Measurements from ENCODE around the gene SCFD2. TPM values are rescaled to one million over a fixed set of nuclear protein-coding genes. Genes with fewer than 3 reads are reported as not detected.

SCFD2 gene
- total RNA-seq, 1 experiment from 2014 or later, result 12.4 TPM

DNA sequence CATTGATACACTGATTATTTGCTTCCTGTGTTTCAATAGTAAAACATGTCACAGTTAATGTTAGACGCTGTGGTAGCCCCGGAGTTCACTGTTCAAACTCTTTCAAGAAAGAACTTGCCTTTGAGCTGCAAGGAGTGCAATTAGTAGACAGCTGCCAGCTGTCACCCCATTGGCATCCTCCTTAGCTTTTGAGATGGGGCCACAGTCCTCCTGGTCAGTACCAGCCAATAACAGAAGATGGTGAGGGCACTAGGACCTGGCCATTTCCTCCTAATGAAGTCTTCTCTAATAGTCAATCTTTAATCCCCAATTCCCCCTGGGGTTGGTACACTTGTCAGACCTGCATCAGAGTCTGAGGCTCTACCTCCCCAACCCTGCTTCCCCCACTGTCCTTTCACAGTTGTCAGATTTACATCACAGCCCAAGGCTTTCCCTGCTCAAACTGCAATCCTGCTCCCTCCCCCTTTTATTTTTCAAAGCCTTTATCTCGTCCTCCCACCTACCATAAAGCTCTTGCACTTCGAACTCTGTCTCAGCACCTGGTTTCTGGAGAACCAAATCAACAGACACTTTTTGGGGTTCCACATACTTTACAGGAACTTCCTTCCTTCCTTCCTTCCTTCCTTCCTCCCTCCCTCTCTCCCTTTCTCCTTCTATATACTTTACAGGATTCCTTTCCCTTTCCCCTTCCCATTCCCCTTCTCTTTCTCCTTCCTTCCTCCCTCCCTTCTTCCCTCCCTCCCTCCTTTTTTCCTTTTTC lies 321.8 kb downstream of the SCFD2 start:
- Mint-ChIP-seq H3K4me3 (peak overlapping the region; percentile 19; the same call in 1 of the 2 replicates), H3K27me3 (ENCODE audit: low read depth) (no peaks in the 10 kb centered on the region)

DNA sequence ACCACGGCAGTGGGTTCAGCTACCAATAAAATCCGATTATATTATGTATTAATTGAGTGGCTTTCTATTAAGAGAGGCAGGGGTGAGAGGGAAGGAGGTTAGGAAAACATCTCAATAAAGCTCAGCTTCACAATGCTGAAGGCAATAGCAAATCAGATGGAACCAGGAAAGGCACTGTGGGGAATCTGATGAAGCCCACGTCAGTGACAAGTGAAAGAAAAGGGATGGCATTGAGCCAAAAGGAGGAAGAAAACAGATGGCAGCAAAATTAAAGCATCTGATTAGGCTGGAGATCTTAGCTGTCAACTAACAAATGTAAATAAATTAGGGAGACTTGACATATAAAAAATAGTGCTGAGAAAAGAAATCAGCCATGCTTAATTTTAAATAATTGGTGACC lies 322.8 kb downstream of the SCFD2 start:
- POLR2A ChIA-PET, result no interaction called here
- H3K36me3 Mint-ChIP-seq, result no peaks in the 10 kb centered on the region
- no peaks in the 10 kb centered on the region for H3K27me3 Mint-ChIP-seq (ENCODE audit: low read depth)
- CTCF ChIA-PET, result interaction anchor here (1.7 kb wide), 1 partner anchor 1191 kb away, joined by 4 read pairs; no protein-coding TSS in a partner anchor
- H3K4me1 Mint-ChIP-seq, result peaks cover 9% of the 10 kb centered on the region
- DNase-seq (ENCODE audit: low spot score), result no peak
- H3K27ac Mint-ChIP-seq, result no peak overlapping the region
- no peaks in the 10 kb centered on the region for H3K9me3 Mint-ChIP-seq
- TF ChIP-seq NR2C2 (CRISPR knock-in tag; IDR thresholded peaks at IDR 0.05) (no peak), JAZF1 (CRISPR knock-in tag; IDR thresholded peaks at IDR 0.05) (no peak), GABPB1 (CRISPR knock-in tag; IDR thresholded peaks at IDR 0.05) (no peak), TCF7 (CRISPR knock-in tag; IDR thresholded peaks at IDR 0.05; ENCODE audit: low read depth) (no peak), NR1H2 (CRISPR knock-in tag; IDR thresholded peaks at IDR 0.05) (no peak)
- TF ChIP-seq, protein P1, sequence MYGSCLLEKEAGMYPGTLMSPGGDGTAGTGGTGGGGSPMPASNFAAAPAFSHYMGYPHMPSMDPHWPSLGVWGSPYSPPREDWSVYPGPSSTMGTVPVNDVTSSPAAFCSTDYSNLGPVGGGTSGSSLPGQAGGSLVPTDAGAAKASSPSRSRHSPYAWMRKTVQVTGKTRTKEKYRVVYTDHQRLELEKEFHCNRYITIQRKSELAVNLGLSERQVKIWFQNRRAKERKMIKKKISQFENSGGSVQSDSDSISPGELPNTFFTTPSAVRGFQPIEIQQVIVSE (CRISPR knock-in tag; IDR thresholded peaks at IDR 0.05; ENCODE audit: borderline replicate concordance), result no peak
- H3K4me3 Mint-ChIP-seq, result no peak overlapping the region
- no peak for ATAC-seq

More for the DNA sequence above, 321.8 kb downstream of the SCFD2 start:
- Mint-ChIP-seq H3K9me3 (no peaks in the 10 kb centered on the region), H3K27ac (no peak overlapping the region), H3K36me3 (no peaks in the 10 kb centered on the region), H3K4me1 (peaks cover 9% of the 10 kb centered on the region)
- no peak for ATAC-seq
- ChIA-PET CTCF (interaction anchor here (1.1 kb wide), 1 partner anchor 1190 kb away, joined by 4 read pairs; no protein-coding TSS in a partner anchor), POLR2A (no interaction called here)
- DNase-seq (ENCODE audit: low spot score), result no peak
- TF ChIP-seq MXD4 (CRISPR knock-in tag; IDR thresholded peaks at IDR 0.05; ENCODE audit: borderline replicate concordance), result no peak
- no peak for TF ChIP-seq NFE2L1 (CRISPR knock-in tag; IDR thresholded peaks at IDR 0.05)
- TF ChIP-seq RELA (CRISPR knock-in tag; IDR thresholded peaks at IDR 0.05; ENCODE audit: borderline replicate concordance), result no peak
- no peak for TF ChIP-seq FOXK1 (CRISPR knock-in tag; IDR thresholded peaks at IDR 0.05)
- TF ChIP-seq, protein P2, sequence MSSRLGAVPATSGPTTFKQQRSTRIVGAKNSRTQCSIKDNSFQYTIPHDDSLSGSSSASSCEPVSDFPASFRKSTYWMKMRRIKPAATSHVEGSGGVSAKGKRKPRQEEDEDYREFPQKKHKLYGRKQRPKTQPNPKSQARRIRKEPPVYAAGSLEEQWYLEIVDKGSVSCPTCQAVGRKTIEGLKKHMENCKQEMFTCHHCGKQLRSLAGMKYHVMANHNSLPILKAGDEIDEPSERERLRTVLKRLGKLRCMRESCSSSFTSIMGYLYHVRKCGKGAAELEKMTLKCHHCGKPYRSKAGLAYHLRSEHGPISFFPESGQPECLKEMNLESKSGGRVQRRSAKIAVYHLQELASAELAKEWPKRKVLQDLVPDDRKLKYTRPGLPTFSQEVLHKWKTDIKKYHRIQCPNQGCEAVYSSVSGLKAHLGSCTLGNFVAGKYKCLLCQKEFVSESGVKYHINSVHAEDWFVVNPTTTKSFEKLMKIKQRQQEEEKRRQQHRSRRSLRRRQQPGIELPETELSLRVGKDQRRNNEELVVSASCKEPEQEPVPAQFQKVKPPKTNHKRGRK (CRISPR knock-in tag; IDR thresholded peaks at IDR 0.05; ENCODE audit: borderline replicate concordance), result no peak
- TF ChIP-seq, protein P3, sequence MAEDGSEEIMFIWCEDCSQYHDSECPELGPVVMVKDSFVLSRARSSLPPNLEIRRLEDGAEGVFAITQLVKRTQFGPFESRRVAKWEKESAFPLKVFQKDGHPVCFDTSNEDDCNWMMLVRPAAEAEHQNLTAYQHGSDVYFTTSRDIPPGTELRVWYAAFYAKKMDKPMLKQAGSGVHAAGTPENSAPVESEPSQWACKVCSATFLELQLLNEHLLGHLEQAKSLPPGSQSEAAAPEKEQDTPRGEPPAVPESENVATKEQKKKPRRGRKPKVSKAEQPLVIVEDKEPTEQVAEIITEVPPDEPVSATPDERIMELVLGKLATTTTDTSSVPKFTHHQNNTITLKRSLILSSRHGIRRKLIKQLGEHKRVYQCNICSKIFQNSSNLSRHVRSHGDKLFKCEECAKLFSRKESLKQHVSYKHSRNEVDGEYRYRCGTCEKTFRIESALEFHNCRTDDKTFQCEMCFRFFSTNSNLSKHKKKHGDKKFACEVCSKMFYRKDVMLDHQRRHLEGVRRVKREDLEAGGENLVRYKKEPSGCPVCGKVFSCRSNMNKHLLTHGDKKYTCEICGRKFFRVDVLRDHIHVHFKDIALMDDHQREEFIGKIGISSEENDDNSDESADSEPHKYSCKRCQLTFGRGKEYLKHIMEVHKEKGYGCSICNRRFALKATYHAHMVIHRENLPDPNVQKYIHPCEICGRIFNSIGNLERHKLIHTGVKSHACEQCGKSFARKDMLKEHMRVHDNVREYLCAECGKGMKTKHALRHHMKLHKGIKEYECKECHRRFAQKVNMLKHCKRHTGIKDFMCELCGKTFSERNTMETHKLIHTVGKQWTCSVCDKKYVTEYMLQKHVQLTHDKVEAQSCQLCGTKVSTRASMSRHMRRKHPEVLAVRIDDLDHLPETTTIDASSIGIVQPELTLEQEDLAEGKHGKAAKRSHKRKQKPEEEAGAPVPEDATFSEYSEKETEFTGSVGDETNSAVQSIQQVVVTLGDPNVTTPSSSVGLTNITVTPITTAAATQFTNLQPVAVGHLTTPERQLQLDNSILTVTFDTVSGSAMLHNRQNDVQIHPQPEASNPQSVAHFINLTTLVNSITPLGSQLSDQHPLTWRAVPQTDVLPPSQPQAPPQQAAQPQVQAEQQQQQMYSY (CRISPR knock-in tag; IDR thresholded peaks at IDR 0.05), result no peak

DNA sequence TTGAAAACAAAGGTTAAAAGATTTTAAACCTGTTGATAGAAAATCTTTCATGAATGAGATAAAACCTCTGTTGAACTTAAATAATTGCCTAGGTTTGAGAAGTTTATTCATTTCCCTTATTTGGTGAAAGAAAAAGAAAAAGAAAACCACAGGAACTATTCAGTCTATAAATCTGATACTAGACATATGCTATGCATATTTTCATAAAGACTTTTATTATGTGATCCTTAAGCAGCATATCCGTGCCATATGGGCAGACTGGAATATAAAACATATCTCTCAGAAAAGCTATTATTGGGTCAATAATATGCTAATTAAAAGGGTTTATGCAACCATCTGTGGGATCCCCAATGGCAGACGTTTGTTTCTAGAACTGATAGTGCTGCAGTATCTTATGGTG lies 325.0 kb downstream of the SCFD2 start:
- H3K4me1 Mint-ChIP-seq, result peaks cover 9% of the 10 kb centered on the region
- CTCF ChIA-PET, result no interaction called here
- no peaks in the 10 kb centered on the region for H3K36me3 Mint-ChIP-seq

More for the DNA sequence above, 325.0 kb downstream of the SCFD2 start:
- TF ChIP-seq MYBL2 (CRISPR knock-in tag; IDR thresholded peaks at IDR 0.05) (no peak), NFYB (CRISPR knock-in tag; conservative IDR thresholded peaks at IDR 0.05; ENCODE audit: low read depth) (no peak)
- TF ChIP-seq, protein P4, sequence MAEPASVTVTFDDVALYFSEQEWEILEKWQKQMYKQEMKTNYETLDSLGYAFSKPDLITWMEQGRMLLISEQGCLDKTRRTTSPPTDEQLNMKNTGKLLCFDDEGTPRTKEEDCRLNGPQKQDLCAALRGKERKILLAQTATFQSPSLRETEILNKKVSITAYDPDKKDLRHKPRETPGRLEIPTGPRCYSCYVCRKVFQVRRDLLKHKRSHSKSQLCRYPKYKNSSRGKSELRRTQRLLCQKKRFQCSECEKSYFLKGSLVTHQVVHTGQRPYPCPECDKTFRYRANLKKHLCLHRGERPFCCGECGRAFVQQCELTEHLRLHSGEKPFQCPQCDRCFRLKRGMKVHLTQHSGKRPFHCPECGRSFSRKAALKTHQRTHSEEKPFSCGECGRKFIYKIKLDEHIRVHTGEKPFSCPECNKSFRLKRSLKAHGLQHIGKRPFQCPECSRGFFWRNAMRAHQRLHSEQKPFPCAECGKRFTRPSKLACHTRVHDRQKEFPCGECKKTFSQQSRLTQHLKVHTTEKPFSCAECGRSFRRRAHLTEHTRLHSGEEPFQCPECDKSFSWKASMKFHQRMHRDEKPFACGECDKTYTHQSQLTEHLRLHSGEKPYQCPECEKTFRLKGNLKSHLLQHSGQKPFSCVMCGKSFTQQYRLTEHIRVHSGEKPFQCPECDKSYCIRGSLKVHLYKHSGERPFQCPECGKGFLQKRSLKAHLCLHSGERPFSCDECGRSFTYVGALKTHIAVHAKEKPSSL (CRISPR knock-in tag; conservative IDR thresholded peaks at IDR 0.05), result no peak
- no peaks in the 10 kb centered on the region for H3K27me3 Mint-ChIP-seq (ENCODE audit: low read depth)
- ATAC-seq, result no peak
- H3K4me3 Mint-ChIP-seq, result no peak overlapping the region
- DNase-seq (ENCODE audit: low spot score), result no peak
- H3K9me3 Mint-ChIP-seq, result 0 out of 2 replicates have a peak, but pooled peaks cover 4% of the 10 kb centered on the region
- POLR2A ChIA-PET, result no interaction called here
- H3K27ac Mint-ChIP-seq, result no peak overlapping the region

Measured in WTC11 (cell line).